Activated CD8-positive, alpha-beta memory T cell treated with anti-CD3 and anti-CD28 coated beads for 36 hours (primary cell): Measurements from ENCODE around the gene SHLD1. TPM values are rescaled to one million over a fixed set of nuclear protein-coding genes. Genes with fewer than 3 reads are reported as not detected.

Experiments used
- CTCF ChIA-PET: fragments of 350-600 bp; sonication (Branson Sonifier 250); formaldehyde crosslinking; loops from one replicate; lab custom pipeline; 2021; ENCODE audit warnings: antibody characterized with exemption; lab: Charles Lee
- POLR2A ChIA-PET: fragments of 350-600 bp; sonication (Branson Sonifier 250); formaldehyde crosslinking; loops from one replicate; lab custom pipeline; 2021; ENCODE audit warnings: antibody characterized with exemption; lab: Charles Lee
- total RNA-seq, 2 experiments: library from RNA; stranded (reverse); gene quantifications; one replicate each; pipeline ENCODE4 v1.2.3, GENCODE V29; 2021

SHLD1 gene
- total RNA-seq, 2 experiments from 2014 or later: 7.4 to 7.7 TPM

GRCh38 chr20:5833309-5833941 is 83.2 kb downstream of the SHLD1 start:
- POLR2A ChIA-PET: no interaction called here
- CTCF ChIA-PET: no interaction called here

GRCh38 chr20:5834436-5835005 is 84.3 kb downstream of the SHLD1 start:
- CTCF ChIA-PET: no interaction called here
- POLR2A ChIA-PET: no interaction called here

- ChIA-PET POLR2A (no interaction called here), CTCF (interaction anchor here (1.4 kb wide), 1 partner anchor 223 kb away, joined by 3 read pairs; no protein-coding TSS in a partner anchor)
These were observed 85.2 kb downstream of the SHLD1 start for GRCh38 chr20:5835321-5835821.

GRCh38 chr20:5835871-5836270 is 85.7 kb downstream of the SHLD1 start:
- ChIA-PET POLR2A (no interaction called here), CTCF (interaction anchor here (0.6 to 1.4 kb wide), 3 partner anchors 13 to 224 kb away, joined by 3 to 5 read pairs (median 3); no protein-coding TSS in a partner anchor)

- POLR2A ChIA-PET: no interaction called here
- CTCF ChIA-PET: interaction anchor here (1.1 to 1.4 kb wide), 2 partner anchors 12 to 224 kb away, joined by 3 read pairs; no protein-coding TSS in a partner anchor
These were observed 86.4 kb downstream of the SHLD1 start for GRCh38 chr20:5836569-5836968.

GRCh38 chr20:5840411-5841002 is 90.3 kb downstream of the SHLD1 start:
- POLR2A ChIA-PET: no interaction called here
- CTCF ChIA-PET: no interaction called here

GRCh38 chr20:5841522-5841921 is 91.3 kb downstream of the SHLD1 start:
- CTCF ChIA-PET: no interaction called here
- POLR2A ChIA-PET: no interaction called here

GRCh38 chr20:5842465-5842864 is 92.3 kb downstream of the SHLD1 start:
- CTCF ChIA-PET: no interaction called here
- POLR2A ChIA-PET: interaction anchor here (1.0 kb wide), 1 partner anchor 165 kb away, joined by 3 read pairs; no protein-coding TSS in a partner anchor

- CTCF ChIA-PET: interaction anchor here (0.6 kb wide), 1 partner anchor 619 kb away, joined by 3 read pairs; no protein-coding TSS in a partner anchor
These were observed 92.9 kb downstream of the SHLD1 start for GRCh38 chr20:5843054-5843592.

GRCh38 chr20:5844063-5844681 is 94.0 kb downstream of the SHLD1 start:
- CTCF ChIA-PET: interaction anchor here (1.5 kb wide), 1 partner anchor 107 kb away, joined by 3 read pairs; no protein-coding TSS in a partner anchor
- POLR2A ChIA-PET: interaction anchor here (1.0 to 1.6 kb wide), 4 partner anchors 35 to 106 kb away, joined by 3 to 4 read pairs (median 4); partner anchors contain the start of genes MCM8 and TRMT6

More at GRCh38 chr20:5843054-5843592, 92.9 kb downstream of the SHLD1 start:
- POLR2A ChIA-PET: interaction anchor here (1.0 to 1.6 kb wide), 4 partner anchors 36 to 164 kb away, joined by 3 to 4 read pairs (median 4); partner anchors contain the start of genes MCM8 and TRMT6

- CTCF ChIA-PET: interaction anchor here (0.7 kb wide), 1 partner anchor 79 kb away, joined by 3 read pairs; no protein-coding TSS in a partner anchor
- POLR2A ChIA-PET: no interaction called here
These were observed 95.7 kb downstream of the SHLD1 start for GRCh38 chr20:5845681-5846615.

- POLR2A ChIA-PET: no interaction called here
- CTCF ChIA-PET: interaction anchor here (0.6 to 0.7 kb wide), 2 partner anchors 13 to 24 kb away, joined by 3 read pairs; no protein-coding TSS in a partner anchor
These were observed 98.7 kb downstream of the SHLD1 start for GRCh38 chr20:5848711-5849505.

GRCh38 chr20:5855939-5856338 is 105.7 kb downstream of the SHLD1 start:
- ChIA-PET CTCF (no interaction called here), POLR2A (no interaction called here)

- ChIA-PET POLR2A (no interaction called here), CTCF (no interaction called here)
These were observed 109.4 kb downstream of the SHLD1 start for GRCh38 chr20:5859608-5860007.

- ChIA-PET POLR2A (no interaction called here), CTCF (no interaction called here)
These were observed 112.5 kb downstream of the SHLD1 start for GRCh38 chr20:5862703-5863039.

- ChIA-PET CTCF (no interaction called here), POLR2A (no interaction called here)
These were observed 113.0 kb downstream of the SHLD1 start for GRCh38 chr20:5863040-5863833.

- CTCF ChIA-PET: interaction anchor here (0.6 to 0.8 kb wide), 2 partner anchors 40 to 830 kb away, joined by 3 read pairs; no protein-coding TSS in a partner anchor
- POLR2A ChIA-PET: no interaction called here
These were observed 114.2 kb downstream of the SHLD1 start for GRCh38 chr20:5864428-5864827.
